ENCODE results near the gene CDC16. TPM values are rescaled to one million over a fixed set of nuclear protein-coding genes. Genes with fewer than 3 reads are reported as not detected.

Gene CDC16
- polyA plus RNA-seq, 1 experiment = 112 TPM

GRCh38 chr13:114256547-114256946 is 21.9 kb downstream of the CDC16 start:
- no peaks in the 10 kb centered on the region for H3K9me3 ChIP-seq (ENCODE audit: control insufficient read depth, insufficient read depth, low read length)
- no peak overlapping the region for H3K27ac ChIP-seq (ENCODE audit: low read depth, low read length)
- no peak for DNase-seq (ENCODE audit: low read depth, low spot score)
- ChIA-PET POLR2A (no interaction called here), CTCF (no interaction called here)
- H3K4me3 ChIP-seq (ENCODE audit: low read depth, low read length) = no peak overlapping the region
- no peaks in the 10 kb centered on the region for H3K27me3 ChIP-seq (ENCODE audit: control insufficient read depth, insufficient read depth, low read length)
- no peak for TF ChIP-seq CTCF (IDR thresholded peaks at IDR 0.05; ENCODE audit: low read depth, low read length)

- ChIA-PET POLR2A (no interaction called here), CTCF (no interaction called here)
- no peak for DNase-seq (ENCODE audit: low read depth, low spot score)
- H3K27me3 ChIP-seq (ENCODE audit: control insufficient read depth, insufficient read depth, low read length) = no peaks in the 10 kb centered on the region
- no peak overlapping the region for H3K27ac ChIP-seq (ENCODE audit: low read depth, low read length)
- H3K9me3 ChIP-seq (ENCODE audit: control insufficient read depth, insufficient read depth, low read length) = no peaks in the 10 kb centered on the region
- H3K4me3 ChIP-seq (ENCODE audit: low read depth, low read length) = no peak overlapping the region
- no peak for TF ChIP-seq CTCF (IDR thresholded peaks at IDR 0.05; ENCODE audit: low read depth, low read length)
Observed at GRCh38 chr13:114257014-114257413, 22.3 kb downstream of the CDC16 start.

- no peaks in the 10 kb centered on the region for H3K9me3 ChIP-seq (ENCODE audit: control insufficient read depth, insufficient read depth, low read length)
- H3K4me3 ChIP-seq (ENCODE audit: low read depth, low read length) = no peak overlapping the region
- ChIA-PET CTCF (interaction anchor here (1.4 kb wide), 1 partner anchor 9 kb away, joined by 3 read pairs; no protein-coding TSS in a partner anchor), POLR2A (no interaction called here)
- DNase-seq (ENCODE audit: low read depth, low spot score) = no peak
- no peak for TF ChIP-seq CTCF (IDR thresholded peaks at IDR 0.05; ENCODE audit: low read depth, low read length)
- H3K27ac ChIP-seq (ENCODE audit: low read depth, low read length) = no peak overlapping the region
- no peaks in the 10 kb centered on the region for H3K27me3 ChIP-seq (ENCODE audit: control insufficient read depth, insufficient read depth, low read length)
Observed at GRCh38 chr13:114258589-114258988, 23.9 kb downstream of the CDC16 start.

GRCh38 chr13:114259374-114259773 is 24.7 kb downstream of the CDC16 start:
- TF ChIP-seq CTCF (IDR thresholded peaks at IDR 0.05; ENCODE audit: low read depth, low read length) = no peak
- Histone ChIP-seq H3K9me3 (ENCODE audit: control insufficient read depth, insufficient read depth, low read length) (no peaks in the 10 kb centered on the region), H3K4me3 (ENCODE audit: low read depth, low read length) (no peak overlapping the region), H3K27ac (ENCODE audit: low read depth, low read length) (no peak overlapping the region), H3K27me3 (ENCODE audit: control insufficient read depth, insufficient read depth, low read length) (no peaks in the 10 kb centered on the region)
- DNase-seq (ENCODE audit: low read depth, low spot score) = no peak
- CTCF ChIA-PET = interaction anchor here (0.6 to 1.4 kb wide), 2 partner anchors 9 to 31 kb away, joined by 3 to 4 read pairs; no protein-coding TSS in a partner anchor
- POLR2A ChIA-PET = no interaction called here

GRCh38 chr13:114259974-114260373 is 25.3 kb downstream of the CDC16 start:
- ChIA-PET CTCF (no interaction called here), POLR2A (no interaction called here)
- no peaks in the 10 kb centered on the region for H3K27me3 ChIP-seq (ENCODE audit: control insufficient read depth, insufficient read depth, low read length)
- H3K9me3 ChIP-seq (ENCODE audit: control insufficient read depth, insufficient read depth, low read length) = no peaks in the 10 kb centered on the region
- no peak overlapping the region for H3K27ac ChIP-seq (ENCODE audit: low read depth, low read length)
- no peak overlapping the region for H3K4me3 ChIP-seq (ENCODE audit: low read depth, low read length)
- DNase-seq (ENCODE audit: low read depth, low spot score) = no peak
- no peak for TF ChIP-seq CTCF (IDR thresholded peaks at IDR 0.05; ENCODE audit: low read depth, low read length)

All from AG04450 (cell line).